HepG2 (cell line): ENCODE data around the gene DNAAF9. TPM values are rescaled to one million over a fixed set of nuclear protein-coding genes. Genes with fewer than 3 reads are reported as not detected.

Experiments used
- GABPA ChIP-seq, 2 experiments: IDR thresholded peaks; 2 replicates each; pipeline ENCODE4 v1.6.1; 2011 to 2016; ENCODE audit warnings: low read depth in 2 of 2, low read length in 1 of 2, missing biosample characterization in 1 of 2, missing genetic modification characterization in 1 of 2
- MATR3 ChIP-seq: sonication (generic); formaldehyde crosslinking; IDR thresholded peaks from 2 replicates; pipeline ENCODE4 v1.4.0; 2020; ENCODE audit warnings: missing genetic modification reagents
- MTF1 ChIP-seq: sonication (generic); formaldehyde crosslinking; IDR thresholded peaks from 2 replicates; pipeline ENCODE4 v1.5.0; 2020; ENCODE audit warnings: missing genetic modification reagents
- MYC ChIP-seq: sonication (generic); formaldehyde crosslinking; IDR thresholded peaks from 2 replicates; pipeline ENCODE4 v1.9.0; 2021; ENCODE audit warnings: missing genetic modification reagents, borderline replicate concordance
- NFIC ChIP-seq: IDR thresholded peaks from 2 replicates; pipeline ENCODE4 v1.6.1; 2012; ENCODE audit warnings: mild to moderate bottlenecking, low read length, inconsistent platforms
- PRPF4 ChIP-seq: fragments of 200-400 bp; formaldehyde crosslinking; IDR thresholded peaks from 2 replicates; pipeline ENCODE4 v1.6.1; 2016; ENCODE audit warnings: low read length, low read depth; ENCODE audit not compliant: poor library complexity, severe bottlenecking
- SUZ12 ChIP-seq: fragments of 150-350 bp; IDR thresholded peaks from 2 replicates; pipeline ENCODE4 v1.6.1; 2014; ENCODE audit warnings: low read depth, low read length
- THAP11 ChIP-seq: IDR thresholded peaks from 2 replicates; pipeline ENCODE4 v1.6.1; 2016; ENCODE audit warnings: missing biosample characterization, missing genetic modification reagents
- TP53 ChIP-seq: sonication (generic); formaldehyde crosslinking; conservative IDR thresholded peaks from 2 replicates; pipeline ENCODE4 v1.4.0; 2020; ENCODE audit warnings: missing genetic modification reagents
- ZNF34 ChIP-seq: sonication (generic); formaldehyde crosslinking; IDR thresholded peaks from 2 replicates; pipeline ENCODE4 v1.4.0; 2020; ENCODE audit warnings: mild to moderate bottlenecking, missing genetic modification reagents, borderline replicate concordance
- ZNF484 ChIP-seq: sonication (generic); formaldehyde crosslinking; IDR thresholded peaks from 2 replicates; pipeline ENCODE4 v1.5.1; 2020; ENCODE audit warnings: mild to moderate bottlenecking, low read depth, missing genetic modification reagents, borderline replicate concordance
- ZNF556 ChIP-seq: sonication (generic); formaldehyde crosslinking; IDR thresholded peaks from 2 replicates; pipeline ENCODE4 v1.4.0; 2020; ENCODE audit warnings: mild to moderate bottlenecking, missing genetic modification reagents, borderline replicate concordance
- ZNF761 ChIP-seq: sonication (generic); formaldehyde crosslinking; conservative IDR thresholded peaks from 2 replicates; pipeline ENCODE4 v1.4.0; 2020; ENCODE audit warnings: mild to moderate bottlenecking, missing genetic modification reagents
- ZNF781 ChIP-seq: sonication (generic); formaldehyde crosslinking; IDR thresholded peaks from 2 replicates; pipeline ENCODE4 v1.5.1; 2020; ENCODE audit warnings: borderline replicate concordance, mild to moderate bottlenecking, missing genetic modification reagents; ENCODE audit errors: not compliant biosample characterization
- polyA plus RNA-seq, 8 experiments: library from polyadenylated mRNA; depleted of rRNA in 3 of 8; stranded (reverse) in 7 of 8; unstranded in 1 of 8; fragments of >200 nt; fragmentation: Illumina TruSeq in 4 of 8; extraction: Trizol in 4 of 8; gene quantifications; 2 replicates each; pipeline versions ENCODE4 v1.2.1 to v1.2.3, GENCODE V29; 2011 to 2016; ENCODE audit warnings: low read depth in 4 of 8, missing spikeins in 1 of 8, mixed read lengths in 1 of 8; ENCODE audit not compliant: insufficient read depth in 1 of 8
- total RNA-seq, 5 experiments: library from RNA; depleted of rRNA; stranded (reverse); fragments of >200 nt; fragmentation: Illumina TruSeq; extraction: Trizol; gene quantifications; 2 replicates each; pipeline ENCODE4 v1.2.3, GENCODE V29; 2016; ENCODE audit warnings: low read depth in 1 of 5
- TF ChIP-seq, protein P1 (sequence below): sonication (generic); formaldehyde crosslinking; IDR thresholded peaks from 2 replicates; pipeline ENCODE4 v1.5.0; 2020; ENCODE audit warnings: missing genetic modification reagents
- TF ChIP-seq, protein P2 (sequence below): IDR thresholded peaks from 2 replicates; pipeline ENCODE4 v1.6.1; 2018; ENCODE audit warnings: missing genetic modification reagents
- TF ChIP-seq, protein P3 (sequence below): sonication (generic); formaldehyde crosslinking; IDR thresholded peaks from 2 replicates; pipeline ENCODE4 v1.4.0; 2020; ENCODE audit warnings: missing genetic modification reagents, borderline replicate concordance
- TF ChIP-seq, protein P4 (sequence below): sonication (generic); formaldehyde crosslinking; IDR thresholded peaks from 2 replicates; pipeline ENCODE4 v1.9.0; 2021; ENCODE audit warnings: missing genetic modification reagents, borderline replicate concordance

The DNAAF9 gene
- total and polyA plus RNA-seq, 2 of the 13 experiments (the other 11 are each of a cell fraction or from before 2014, with no cell fraction given): 10.5 to 14.9 TPM

- TF ChIP-seq, protein P1, sequence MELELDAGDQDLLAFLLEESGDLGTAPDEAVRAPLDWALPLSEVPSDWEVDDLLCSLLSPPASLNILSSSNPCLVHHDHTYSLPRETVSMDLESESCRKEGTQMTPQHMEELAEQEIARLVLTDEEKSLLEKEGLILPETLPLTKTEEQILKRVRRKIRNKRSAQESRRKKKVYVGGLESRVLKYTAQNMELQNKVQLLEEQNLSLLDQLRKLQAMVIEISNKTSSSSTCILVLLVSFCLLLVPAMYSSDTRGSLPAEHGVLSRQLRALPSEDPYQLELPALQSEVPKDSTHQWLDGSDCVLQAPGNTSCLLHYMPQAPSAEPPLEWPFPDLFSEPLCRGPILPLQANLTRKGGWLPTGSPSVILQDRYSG (CRISPR knock-in tag): 0 out of 2 replicates have a peak, but pooled peaks have one; percentile 0
- TF ChIP-seq ZNF761 (CRISPR knock-in tag) (peak; percentile 65; the same call in 1 of the 2 replicates), MTF1 (CRISPR knock-in tag) (no peak), ZNF556 (CRISPR knock-in tag) (no peak; the same call in 1 of the 2 replicates), ZNF781 (CRISPR knock-in tag) (peak; percentile 78), ZNF34 (CRISPR knock-in tag) (0 out of 2 replicates have a peak, but pooled peaks have one; percentile 32), MATR3 (CRISPR knock-in tag) (no peak), ZNF484 (CRISPR knock-in tag) (no peak), NFIC (no peak), GABPA (IDR thresholded peaks at IDR 0.05; ENCODE audit: low read depth, low read length) (peak; percentile 32; the same call in 1 of the 2 replicates), GABPA (CRISPR knock-in tag; IDR thresholded peaks at IDR 0.05; ENCODE audit: low read depth) (peak; percentile 50; the same call in 1 of the 2 replicates), THAP11 (CRISPR knock-in tag) (0 out of 2 replicates have a peak, but pooled peaks have one; percentile 31), PRPF4 (no peak), SUZ12 (no peak), TP53 (CRISPR knock-in tag) (no peak; the same call in 1 of the 2 replicates), MYC (CRISPR knock-in tag) (peak; percentile 81; the same call in 1 of the 2 replicates)
- TF ChIP-seq, protein P2, sequence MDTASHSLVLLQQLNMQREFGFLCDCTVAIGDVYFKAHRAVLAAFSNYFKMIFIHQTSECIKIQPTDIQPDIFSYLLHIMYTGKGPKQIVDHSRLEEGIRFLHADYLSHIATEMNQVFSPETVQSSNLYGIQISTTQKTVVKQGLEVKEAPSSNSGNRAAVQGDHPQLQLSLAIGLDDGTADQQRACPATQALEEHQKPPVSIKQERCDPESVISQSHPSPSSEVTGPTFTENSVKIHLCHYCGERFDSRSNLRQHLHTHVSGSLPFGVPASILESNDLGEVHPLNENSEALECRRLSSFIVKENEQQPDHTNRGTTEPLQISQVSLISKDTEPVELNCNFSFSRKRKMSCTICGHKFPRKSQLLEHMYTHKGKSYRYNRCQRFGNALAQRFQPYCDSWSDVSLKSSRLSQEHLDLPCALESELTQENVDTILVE: peak; percentile 17; the same call in 1 of the 2 replicates
- TF ChIP-seq, protein P3, sequence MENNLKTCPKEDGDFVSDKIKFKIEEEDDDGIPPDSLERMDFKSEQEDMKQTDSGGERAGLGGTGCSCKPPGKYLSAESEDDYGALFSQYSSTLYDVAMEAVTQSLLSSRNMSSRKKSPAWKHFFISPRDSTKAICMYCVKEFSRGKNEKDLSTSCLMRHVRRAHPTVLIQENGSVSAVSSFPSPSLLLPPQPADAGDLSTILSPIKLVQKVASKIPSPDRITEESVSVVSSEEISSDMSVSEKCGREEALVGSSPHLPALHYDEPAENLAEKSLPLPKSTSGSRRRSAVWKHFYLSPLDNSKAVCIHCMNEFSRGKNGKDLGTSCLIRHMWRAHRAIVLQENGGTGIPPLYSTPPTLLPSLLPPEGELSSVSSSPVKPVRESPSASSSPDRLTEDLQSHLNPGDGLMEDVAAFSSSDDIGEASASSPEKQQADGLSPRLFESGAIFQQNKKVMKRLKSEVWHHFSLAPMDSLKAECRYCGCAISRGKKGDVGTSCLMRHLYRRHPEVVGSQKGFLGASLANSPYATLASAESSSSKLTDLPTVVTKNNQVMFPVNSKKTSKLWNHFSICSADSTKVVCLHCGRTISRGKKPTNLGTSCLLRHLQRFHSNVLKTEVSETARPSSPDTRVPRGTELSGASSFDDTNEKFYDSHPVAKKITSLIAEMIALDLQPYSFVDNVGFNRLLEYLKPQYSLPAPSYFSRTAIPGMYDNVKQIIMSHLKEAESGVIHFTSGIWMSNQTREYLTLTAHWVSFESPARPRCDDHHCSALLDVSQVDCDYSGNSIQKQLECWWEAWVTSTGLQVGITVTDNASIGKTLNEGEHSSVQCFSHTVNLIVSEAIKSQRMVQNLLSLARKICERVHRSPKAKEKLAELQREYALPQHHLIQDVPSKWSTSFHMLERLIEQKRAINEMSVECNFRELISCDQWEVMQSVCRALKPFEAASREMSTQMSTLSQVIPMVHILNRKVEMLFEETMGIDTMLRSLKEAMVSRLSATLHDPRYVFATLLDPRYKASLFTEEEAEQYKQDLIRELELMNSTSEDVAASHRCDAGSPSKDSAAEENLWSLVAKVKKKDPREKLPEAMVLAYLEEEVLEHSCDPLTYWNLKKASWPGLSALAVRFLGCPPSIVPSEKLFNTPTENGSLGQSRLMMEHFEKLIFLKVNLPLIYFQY: no peak
- TF ChIP-seq, protein P4, sequence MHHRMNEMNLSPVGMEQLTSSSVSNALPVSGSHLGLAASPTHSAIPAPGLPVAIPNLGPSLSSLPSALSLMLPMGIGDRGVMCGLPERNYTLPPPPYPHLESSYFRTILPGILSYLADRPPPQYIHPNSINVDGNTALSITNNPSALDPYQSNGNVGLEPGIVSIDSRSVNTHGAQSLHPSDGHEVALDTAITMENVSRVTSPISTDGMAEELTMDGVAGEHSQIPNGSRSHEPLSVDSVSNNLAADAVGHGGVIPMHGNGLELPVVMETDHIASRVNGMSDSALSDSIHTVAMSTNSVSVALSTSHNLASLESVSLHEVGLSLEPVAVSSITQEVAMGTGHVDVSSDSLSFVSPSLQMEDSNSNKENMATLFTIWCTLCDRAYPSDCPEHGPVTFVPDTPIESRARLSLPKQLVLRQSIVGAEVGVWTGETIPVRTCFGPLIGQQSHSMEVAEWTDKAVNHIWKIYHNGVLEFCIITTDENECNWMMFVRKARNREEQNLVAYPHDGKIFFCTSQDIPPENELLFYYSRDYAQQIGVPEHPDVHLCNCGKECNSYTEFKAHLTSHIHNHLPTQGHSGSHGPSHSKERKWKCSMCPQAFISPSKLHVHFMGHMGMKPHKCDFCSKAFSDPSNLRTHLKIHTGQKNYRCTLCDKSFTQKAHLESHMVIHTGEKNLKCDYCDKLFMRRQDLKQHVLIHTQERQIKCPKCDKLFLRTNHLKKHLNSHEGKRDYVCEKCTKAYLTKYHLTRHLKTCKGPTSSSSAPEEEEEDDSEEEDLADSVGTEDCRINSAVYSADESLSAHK (CRISPR knock-in tag): no peak
These were observed 535 bp upstream of the DNAAF9 start (continued) for GRCh38 chr20:3407771-3408637.
